HG03469 (cell line): ENCODE data around the gene PPP1R37.

ENCODE experiments used
- ATAC-seq: cut with Tn5 transposase; IDR thresholded peaks from one replicate; pipeline ENCODE4 v1.9.1; 2021; ENCODE audit warnings: mild to moderate bottlenecking, moderate library complexity, moderate number of reproducible peaks; ENCODE audit not compliant: unreplicated experiment

Gene PPP1R37

GRCh38 chr19:45150751-45151281, 57.8 kb downstream of the PPP1R37 start:
- no peak for ATAC-seq

- ATAC-seq = no peak
Measured at GRCh38 chr19:45151320-45151719, 58.3 kb downstream of the PPP1R37 start.

- ATAC-seq = no peak
Measured at GRCh38 chr19:45151821-45152503, 59.0 kb downstream of the PPP1R37 start.

GRCh38 chr19:45152504-45153338, 59.7 kb downstream of the PPP1R37 start:
- no peak for ATAC-seq

DNA sequence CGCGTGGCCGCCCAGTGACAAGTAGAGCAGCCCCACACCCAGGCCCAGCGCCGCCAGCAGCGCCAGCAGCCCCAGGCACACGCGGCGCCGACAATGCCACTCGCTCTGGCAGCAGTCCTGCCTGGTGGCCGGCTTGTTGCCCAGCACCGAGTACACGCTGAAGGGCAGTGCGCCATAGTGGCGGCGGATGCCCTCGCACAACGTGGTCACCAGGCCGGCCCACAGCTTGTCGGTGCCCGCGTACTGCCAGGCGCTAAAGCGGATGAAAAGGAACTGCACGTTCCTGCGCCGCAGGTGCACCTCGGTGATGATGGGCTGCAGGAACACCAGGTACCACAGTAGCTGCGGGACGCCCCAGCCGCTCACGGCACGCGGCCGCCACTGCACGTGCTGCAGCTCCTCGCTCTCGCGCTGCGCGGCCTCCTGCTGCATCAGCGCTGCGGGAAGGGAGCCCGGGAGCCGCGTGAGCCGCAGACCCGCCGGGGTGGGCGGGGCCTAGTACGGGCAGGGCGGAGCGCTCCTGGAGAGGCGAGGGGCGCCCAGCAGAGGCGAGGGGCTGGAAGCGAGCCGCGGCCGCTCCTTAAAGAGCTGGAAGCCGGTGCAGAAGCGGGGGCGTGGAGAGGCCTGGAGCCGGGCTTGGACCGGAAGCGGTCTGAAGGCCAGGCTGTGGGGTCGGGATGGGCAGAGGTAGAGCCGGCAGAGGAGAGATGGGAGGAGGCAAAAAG, 60.5 kb downstream of the PPP1R37 start:
- ATAC-seq = no peak

- no peak for ATAC-seq
Measured at GRCh38 chr19:45154064-45154827, 61.3 kb downstream of the PPP1R37 start.

GRCh38 chr19:45156011-45156630, 63.1 kb downstream of the PPP1R37 start:
- no peak for ATAC-seq

- no peak for ATAC-seq
Measured at GRCh38 chr19:45156751-45157150, 63.8 kb downstream of the PPP1R37 start.

DNA sequence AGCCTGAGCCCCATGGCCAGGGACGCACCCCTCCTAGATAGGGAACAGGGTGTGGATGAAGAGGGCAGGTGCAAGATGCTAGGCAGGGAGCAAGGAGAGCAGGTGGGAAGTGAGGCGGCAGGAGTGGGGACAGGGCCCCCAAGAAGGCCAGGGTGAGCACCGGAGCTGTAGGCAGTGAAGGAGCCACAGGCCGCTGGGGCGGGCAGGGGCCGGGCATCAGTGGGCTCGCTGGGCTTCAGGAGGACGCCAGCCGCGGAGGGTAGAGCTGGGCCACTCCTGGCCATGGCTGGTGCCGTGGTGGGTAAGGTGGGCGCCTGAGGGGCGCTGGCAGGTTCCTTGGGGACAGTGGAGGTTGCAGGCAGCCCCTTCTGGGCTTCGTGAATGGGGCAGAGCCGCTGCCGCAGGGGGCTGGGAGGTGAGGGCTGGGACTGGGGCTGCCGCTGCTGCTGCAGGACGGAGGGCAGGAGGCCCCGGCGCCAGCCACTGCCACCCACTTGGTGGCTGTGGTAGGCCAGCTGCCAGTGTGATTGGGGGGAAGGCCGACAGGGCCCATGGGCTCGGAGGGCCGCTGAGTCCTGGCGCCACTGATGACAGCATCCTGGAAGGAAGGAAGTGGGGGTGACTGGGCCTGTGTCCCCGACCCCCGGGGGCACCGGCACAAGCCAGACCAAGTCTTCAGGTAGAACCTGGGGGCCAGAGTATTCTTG, 65.7 kb downstream of the PPP1R37 start:
- ATAC-seq = no peak

- ATAC-seq = no peak
Measured at GRCh38 chr19:45159210-45159970, 66.4 kb downstream of the PPP1R37 start.

- ATAC-seq = no peak
Measured at GRCh38 chr19:45159971-45160324, 67.0 kb downstream of the PPP1R37 start.

DNA sequence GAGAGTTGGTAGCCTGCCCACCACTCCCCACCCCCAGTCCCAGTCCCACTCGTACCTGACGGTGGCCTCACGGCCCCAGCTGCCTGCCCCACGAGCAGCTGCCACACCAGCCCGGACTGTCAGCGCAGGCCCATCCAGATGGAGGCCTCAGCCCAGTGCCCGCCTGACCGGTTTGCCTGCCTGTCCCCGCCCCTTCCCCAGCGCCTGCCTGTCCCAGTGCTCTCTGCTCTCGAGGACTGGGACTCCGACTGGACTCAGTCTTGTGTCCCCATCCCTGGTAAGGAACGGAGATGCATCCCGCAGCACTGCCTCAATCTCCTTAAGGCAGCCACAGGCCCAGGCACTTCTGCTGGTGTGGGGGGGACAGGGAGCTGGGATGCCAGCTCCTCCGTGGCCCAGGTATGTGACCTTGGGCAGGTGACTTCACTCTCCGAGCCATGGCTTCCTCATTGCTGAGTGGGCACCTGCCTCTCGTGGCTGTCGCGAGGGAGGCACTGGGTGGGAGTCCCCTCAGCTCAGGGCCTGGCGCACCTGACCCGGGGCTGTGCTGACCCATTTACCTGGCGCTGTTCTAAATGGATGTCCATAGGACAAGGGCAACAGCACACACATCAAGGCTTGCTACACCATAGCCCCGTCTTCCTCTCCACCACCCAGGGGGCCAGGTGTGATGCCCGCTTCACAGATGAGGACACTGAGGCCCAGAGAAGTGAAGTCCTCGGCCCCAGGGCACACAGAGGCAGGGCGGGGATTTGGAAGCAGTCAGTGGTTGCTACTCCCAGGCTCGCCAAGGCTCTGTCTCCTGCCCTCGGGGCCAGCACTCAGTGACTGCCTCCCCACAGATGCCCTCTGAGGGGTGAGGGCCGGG, 68.1 kb downstream of the PPP1R37 start, which contains the start of gene NKPD1:
TSS of gene NKPD1 (minus strand) at position 113 of the 868 bp plus-strand sequence. CDS start 832 bp downstream, outside the sequence.
- no peak for ATAC-seq

DNA sequence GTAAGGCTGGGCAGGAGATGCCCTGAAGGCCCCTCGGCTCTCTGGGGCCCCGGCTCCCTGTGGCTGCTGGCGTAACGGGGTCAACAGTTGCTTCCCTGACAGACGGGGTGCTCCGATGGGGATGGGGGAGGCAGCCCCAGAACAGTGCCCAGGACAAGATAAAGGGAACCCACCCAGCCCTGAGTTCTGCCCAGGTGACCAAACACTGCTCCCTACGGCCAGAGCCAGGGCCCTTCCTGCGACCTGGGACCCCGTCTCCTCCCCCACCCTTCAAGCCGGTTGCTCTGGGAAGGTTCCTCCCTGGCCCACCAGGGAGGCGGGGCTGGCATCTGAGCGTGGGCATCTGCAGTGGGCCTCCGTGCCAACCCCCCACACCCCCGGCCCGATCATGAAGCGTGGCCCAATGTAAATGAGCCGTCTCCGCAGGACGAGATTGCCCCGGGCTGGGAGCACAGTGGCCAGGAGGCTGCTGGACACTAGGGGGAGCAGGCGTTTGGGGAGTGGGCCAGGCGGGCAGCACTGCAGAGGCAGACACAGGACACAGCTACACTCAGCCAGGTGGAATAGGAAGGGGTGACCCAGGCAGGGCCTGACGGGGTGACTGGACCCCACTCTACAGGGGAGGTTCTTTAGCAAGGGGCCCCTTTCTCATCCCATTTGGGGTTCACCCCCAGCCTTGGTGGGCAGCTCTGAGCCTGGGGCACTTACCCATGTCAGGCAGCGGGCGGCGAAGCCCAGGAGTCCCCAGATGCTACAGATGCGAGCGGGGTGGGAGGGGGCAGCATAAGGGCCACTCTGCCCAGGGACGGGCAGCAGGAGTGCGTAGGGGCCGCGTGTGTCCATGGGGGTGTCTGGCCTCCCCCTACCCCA, 69.0 kb downstream of the PPP1R37 start:
- no peak for ATAC-seq

DNA sequence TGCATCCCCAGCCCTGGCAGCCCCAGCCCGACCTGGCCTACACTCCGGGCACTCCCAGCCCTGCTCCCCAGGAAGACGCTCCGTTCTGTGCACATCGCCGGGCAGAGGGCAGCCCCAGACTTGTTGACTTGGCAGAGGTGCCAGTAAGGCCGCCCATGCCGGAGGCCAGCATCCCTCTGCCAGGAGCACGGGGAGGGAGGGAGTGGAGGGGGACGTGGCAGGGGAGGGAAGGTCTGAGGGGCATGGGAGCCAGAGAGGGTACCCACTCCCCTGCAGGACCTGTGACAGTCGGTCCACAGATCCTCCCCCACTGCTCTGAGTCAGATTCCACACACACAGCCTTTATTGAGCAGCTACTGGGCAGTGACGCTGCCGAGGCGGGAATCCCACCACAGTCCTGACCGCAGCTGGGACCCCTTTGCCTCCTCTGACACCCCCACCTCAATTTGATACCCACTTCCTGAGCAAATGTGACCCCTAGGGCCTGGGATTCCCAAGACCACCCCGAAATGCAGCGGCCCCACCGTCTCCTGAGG, 69.7 kb downstream of the PPP1R37 start:
- ATAC-seq = no peak

GRCh38 chr19:45163156-45163555, 70.2 kb downstream of the PPP1R37 start:
- no peak for ATAC-seq

DNA sequence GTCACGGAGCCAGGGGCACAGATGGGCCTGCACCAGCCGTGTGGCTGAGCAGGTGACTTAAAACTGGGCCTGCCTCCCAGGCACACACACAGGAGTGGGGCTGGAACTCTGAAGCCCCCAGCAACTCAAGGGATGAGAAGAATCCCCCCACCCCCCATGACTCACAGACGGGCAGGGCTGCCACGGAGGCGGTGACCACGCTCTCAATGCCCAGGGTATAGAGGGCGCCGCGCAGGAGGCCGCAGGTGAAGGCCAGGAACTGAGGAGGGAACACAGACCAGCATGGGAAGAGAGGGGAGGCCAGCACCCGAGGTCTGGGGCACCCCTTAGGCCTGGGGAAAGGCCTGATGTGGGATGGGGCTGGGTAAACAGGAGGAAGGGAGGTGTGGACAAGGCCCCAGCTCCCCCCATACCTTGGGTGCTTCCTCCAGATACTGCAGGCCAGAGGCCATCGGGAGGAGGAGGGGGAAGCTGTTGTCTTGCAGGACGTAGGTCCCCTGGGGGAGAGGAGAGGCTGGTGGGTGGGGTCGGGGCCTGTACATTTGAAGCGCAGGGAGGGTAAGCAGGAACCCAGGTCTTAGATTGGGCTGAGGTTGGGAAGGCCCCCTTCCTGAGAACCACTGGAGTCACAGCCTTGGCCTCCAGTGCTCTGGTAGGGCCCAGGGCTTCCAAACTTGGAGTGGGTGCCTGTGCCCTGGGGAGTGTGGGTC, 70.9 kb downstream of the PPP1R37 start:
- ATAC-seq = no peak
